Articular chondrocyte of knee joint (primary cell): Measurements from ENCODE around the gene THAP11. TPM values are rescaled to one million over a fixed set of nuclear protein-coding genes. Genes with fewer than 3 reads are reported as not detected.

Source experiments
- small RNA-seq: library from RNA; depleted of rRNA; stranded (forward); fragments of <200 nt; gene quantifications from one replicate; pipeline ENCODE3, GENCODE V24; 2012
- total RNA-seq: library from RNA; depleted of rRNA; stranded (reverse); fragments of >200 nt; gene quantifications from 2 replicates; pipeline ENCODE4 v1.2.3, GENCODE V29; 2012

Gene THAP11
- total RNA-seq: 15.7 and 17.7 TPM in 2 replicates

DNA sequence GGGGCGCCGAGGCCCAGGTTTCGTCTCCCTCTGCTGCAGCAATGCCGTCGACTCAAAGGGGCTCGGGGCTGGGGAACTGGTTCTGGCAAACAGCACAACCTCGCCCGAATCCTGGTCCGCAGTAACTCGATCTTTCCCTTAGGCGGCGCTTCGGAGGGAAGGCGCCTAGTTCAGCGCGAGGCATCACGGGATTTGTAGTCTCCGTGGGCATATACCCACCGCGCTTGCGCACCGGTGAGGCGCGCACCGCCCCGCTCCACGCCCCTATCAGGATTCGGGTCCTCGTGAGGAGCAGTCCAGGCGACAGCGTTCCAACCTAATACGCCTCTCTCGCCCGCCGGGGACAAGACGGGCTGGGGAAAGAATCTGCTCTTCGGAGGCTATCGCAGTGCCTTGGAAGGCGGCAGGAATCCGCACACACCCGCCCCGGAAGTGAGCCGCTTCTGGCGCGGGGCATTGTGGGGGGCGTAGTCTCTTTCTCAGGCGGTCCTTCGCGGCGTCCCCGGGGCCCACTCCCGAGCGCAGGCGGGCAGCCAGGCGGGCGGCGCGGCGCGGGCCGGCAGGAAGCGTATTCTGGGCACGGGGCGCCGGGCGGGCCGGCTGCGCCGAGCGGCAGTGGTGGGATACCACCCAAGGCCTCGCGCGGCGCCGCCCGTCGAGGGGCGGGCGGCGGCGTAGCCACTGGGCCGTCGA lies at the start of gene THAP11:
Gene THAP11, plus strand, starts transcription at position 505 of the 693 bp plus-strand sequence. CDS start 235 bp downstream, outside the sequence.

DNA sequence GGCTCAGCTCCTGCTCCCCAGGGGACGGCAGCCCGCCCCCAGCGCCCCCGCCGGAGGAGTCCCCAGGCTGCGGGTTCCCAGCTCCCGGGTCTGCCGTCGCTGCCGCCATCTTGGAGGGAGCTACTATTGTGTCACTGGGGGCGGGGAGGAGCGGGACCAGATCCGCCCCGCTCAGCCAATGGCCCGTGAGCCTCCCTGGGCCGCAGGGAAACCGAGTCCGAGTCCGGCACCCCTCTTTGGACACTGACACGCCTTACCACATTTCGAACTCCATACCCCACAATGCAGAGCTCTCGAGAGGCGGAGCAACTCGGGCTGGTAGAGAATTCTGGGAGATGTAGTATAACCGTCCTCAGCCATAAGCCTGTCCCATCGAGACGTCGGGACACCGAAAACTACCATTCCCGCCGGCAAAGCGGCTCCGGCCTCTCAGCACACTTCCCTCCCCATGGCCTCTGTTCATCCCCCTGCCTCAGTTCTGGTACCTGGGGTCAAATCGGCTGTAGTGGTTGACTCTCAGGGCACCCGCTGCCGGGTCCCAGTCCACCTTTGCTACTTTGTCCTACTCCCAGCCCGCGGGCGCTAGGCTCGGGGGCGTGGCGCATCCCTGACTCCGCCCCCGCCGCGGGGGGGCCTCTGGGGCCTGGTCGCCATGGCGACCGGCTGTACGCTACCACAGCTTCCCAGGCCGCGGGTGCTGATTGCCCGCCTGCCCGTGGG lies 35.5 kb upstream of the THAP11 start, which contains the start of the genes RANBP10 and TSNAXIP1:
Gene RANBP10, minus strand, starts transcription at position 133 of the 720 bp plus-strand sequence. Its CDS starts 24 bp downstream, at position 109.
Gene TSNAXIP1, plus strand, starts transcription at position 462 of the 720 bp plus-strand sequence. CDS start 261 bp downstream, outside the sequence.

DNA sequence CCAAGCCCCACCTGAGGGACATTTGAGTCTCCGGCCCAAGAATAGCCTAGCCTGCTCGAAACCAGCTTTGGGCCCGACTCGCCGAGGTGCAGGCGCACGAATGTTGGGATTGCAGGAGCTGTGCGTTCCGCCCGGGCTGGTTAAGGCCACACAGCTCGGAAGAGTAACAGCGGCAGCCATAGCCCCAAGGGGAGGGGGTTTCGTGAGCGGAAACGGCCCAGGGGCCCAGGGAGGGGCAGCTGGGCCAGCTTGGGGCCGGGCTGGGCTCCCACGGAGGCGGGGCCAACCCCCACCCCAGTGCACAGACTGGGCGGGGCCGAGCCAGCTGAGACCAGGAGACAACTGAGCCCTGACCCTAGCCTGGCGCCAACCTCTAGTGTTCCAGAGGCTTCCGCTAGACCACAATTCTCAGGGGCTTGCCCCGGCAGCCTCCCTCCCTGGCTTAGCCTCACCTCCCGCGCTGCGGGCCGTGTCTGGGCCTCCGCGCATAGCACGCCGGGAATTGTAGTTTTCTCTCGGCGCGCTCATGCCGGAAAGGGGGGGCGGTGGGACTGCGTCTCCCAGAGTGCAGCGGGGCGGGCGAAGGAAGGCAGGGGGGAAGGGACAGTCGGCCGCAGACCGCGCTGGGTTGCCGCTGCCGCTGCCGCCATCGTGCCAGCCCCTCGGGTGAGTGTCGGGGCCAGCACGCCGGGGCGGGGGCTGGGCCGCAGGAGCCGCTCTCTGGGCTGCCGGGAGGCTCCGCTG lies 4.4 kb downstream of the THAP11 start, which contains the start of gene NUTF2:
Gene NUTF2, plus strand, starts transcription at position 614 of the 744 bp plus-strand sequence. CDS start 18,198 bp downstream, outside the sequence.

DNA sequence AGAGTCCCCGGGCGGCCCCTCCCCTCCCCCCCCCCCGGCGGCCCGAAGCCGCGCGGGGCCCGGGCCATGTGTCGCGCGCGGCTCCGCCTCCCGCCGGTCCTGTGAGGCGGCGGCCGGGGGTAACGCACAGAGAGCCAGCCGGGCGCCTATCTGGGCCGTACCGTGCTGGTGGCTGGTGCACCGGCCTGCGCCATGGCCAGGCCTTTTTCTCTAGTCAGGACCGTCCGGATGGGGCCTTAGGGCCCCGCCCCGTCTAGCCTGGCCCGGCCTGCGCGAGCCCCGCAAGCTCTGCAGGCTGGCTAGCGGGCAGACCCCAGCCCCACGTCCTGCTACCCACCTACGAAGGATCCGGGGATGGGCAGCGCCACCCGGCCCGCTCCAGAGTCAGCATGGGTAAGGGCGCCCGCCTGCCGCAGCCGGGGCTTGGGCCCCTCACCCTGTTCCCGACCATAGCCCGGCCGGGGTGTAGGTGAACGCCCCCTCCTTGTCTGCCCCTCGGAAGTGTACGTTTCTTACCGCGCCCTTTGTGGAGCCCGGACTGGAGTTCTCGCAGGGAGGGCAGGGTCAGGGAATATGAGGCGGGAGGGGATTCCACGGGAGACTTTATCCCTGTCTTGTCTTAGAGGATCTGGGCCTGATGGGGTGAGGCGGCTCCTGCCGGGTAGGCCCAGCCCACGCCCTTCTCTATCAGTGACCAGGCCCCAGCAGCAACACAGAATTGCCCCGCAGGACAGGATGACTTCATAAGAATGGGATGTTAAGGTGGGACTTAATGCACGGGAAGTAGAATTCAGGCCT lies 5.1 kb downstream of the THAP11 start, which contains the start of gene CENPT:
Gene CENPT, minus strand, starts transcription at position 630 of the 798 bp plus-strand sequence. CDS start 13,834 bp downstream, outside the sequence.

DNA sequence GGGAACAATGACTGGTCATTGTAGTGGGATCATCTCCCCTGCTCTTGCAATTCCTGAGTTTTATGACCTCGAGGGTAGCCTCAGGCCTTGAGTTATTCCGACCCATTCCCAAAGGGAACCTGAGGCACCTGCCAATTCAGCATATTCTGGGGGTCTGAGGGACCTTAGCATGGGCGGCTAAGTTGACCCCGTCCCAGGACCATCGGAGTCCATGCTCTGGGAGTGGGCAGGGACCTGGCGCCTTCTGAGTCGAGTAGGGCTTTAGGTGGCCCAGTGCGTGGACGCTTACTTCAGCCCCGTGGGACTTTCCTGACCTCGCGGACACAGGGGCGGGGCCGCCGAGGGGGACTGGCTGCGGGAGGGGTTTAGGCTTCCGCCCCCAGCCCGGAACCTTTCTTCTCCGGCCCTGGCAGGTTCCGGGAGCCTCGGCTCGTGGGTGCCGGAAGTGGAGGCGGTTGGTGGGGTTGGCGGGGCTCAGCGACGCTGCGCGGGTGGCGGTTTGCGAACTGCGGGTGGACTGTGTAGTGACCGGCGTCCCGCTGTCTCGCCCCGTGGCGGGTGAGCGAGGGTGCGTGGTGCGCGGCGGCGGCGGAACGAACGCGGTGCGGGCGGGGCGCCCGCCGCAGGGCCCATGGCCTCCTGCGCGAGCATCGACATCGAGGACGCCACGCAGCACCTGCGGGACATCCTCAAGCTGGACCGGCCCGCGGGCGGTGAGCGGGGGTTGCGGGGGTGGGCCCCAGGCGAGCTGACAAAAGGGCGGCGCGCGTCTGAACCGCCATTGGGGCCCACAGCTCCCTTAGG lies 30.7 kb downstream of the THAP11 start, which contains the start of gene EDC4:
Gene EDC4, plus strand, starts transcription at position 422 of the 804 bp plus-strand sequence. Its CDS starts 210 bp downstream, at position 632.

DNA sequence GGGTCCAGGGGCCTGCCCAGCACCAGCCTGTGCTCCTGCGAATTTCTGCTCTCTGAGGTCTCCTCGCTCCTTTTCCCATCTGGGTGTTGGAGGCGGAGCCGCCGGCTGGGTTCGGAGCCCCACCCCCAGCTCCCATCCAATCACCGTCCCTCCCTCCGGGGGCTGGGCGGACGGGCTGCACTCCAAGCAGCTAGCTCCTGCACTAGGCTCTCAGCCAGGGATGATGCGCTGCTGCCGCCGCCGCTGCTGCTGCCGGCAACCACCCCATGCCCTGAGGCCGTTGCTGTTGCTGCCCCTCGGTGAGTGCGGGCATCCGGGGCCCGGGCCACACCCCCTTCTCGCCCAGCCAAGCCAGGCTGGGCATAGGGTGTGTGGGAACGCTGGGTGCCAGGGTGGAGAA lies 42.6 kb downstream of the THAP11 start, which contains the start of gene NRN1L:
Gene NRN1L, plus strand, starts transcription at position 202 of the 400 bp plus-strand sequence. Its CDS starts 19 bp downstream, at position 221.

DNA sequence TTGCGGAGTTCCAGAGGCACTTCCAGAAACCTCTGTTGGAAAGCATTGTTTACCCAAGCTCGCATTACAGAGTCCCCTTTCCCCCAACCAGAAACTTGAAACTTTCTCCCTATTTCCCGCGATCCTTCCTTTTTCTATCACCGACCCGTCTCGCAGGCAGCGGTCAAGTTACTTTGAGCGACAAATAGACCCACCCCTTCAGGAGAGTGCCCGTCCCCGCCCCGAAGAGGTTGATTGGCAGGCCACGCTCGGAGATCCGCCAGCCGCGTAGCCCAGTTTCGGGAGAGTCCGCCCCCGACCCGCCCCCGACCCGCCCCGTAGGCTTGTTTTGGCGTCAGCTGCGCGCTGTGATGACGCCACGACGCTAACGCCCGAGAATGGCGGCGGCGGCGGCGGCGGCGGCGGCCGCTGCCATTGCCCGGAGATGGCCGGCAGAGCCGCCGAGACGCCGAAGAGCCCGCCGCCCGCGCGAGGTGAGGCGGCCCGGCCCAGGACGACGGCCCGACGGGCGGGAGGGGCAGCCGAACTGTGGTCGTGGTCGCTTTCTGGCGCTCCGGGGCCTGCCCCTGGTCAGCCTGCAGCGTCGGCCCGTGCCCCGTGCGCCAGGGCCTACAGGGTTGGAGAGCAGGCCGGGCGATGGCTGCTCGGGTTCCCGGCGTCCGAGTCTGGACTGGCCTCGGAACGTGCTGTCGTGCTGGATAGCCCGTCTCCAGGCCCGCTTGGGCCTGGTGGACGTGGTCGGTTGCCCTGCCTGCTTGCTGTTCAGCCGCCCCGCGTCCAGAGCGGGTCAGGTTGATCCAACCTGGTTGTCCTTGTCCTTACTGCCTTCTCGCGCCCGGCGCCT lies 51.0 kb downstream of the THAP11 start, which contains the start of gene PSKH1:
Gene PSKH1, plus strand, starts transcription at position 356 of the 844 bp plus-strand sequence. CDS start 15,496 bp downstream, outside the sequence.

Small RNA genes lying within 50 kb of the gene (small RNA-seq; reads per million reads assigned to genes)
- gene AC040162.2 (not detected), gene NRN1L (not detected)

Other genes starting within 250 kb of the THAP11 start
- 0.11 and 0.13 TPM in 2 replicates for gene CARMIL2, start 197.2 kb upstream of the THAP11 start, total RNA-seq
- gene ACD, start 182.1 kb upstream of the THAP11 start, total RNA-seq: 13.2 and 15.8 TPM in 2 replicates
- gene PARD6A, start 181.4 kb upstream of the THAP11 start, total RNA-seq: 0.78 and 0.86 TPM in 2 replicates
- gene ENKD1, start 175.6 kb upstream of the THAP11 start, total RNA-seq: 12.0 and 13.5 TPM in 2 replicates
- 2.9 and 3.9 TPM in 2 replicates for gene C16orf86, start 175.5 kb upstream of the THAP11 start, total RNA-seq
- gene GFOD2, start 123.0 kb upstream of the THAP11 start, total RNA-seq: 11.6 and 12.6 TPM in 2 replicates
- gene RANBP10, start 35.8 kb upstream of the THAP11 start, total RNA-seq: 4.8 and 6.9 TPM in 2 replicates
- 1.2 and 2.1 TPM in 2 replicates for gene TSNAXIP1, start 35.4 kb upstream of the THAP11 start, total RNA-seq
- 96.1 and 188 TPM in 2 replicates for gene NUTF2, start 4.6 kb downstream of the THAP11 start, total RNA-seq
- 21.3 and 25.9 TPM in 2 replicates for gene CENPT, start 5.4 kb downstream of the THAP11 start, total RNA-seq
- 35.5 and 39.6 TPM in 2 replicates for gene EDC4, start 30.7 kb downstream of the THAP11 start, total RNA-seq
- gene NRN1L, start 42.6 kb downstream of the THAP11 start, total RNA-seq: 0.32 TPM in 1 of 2 replicates, not detected in the other
- gene PSKH1, start 50.9 kb downstream of the THAP11 start, total RNA-seq: 15.2 and 15.4 TPM in 2 replicates
- gene CTRL, start 89.5 kb downstream of the THAP11 start, total RNA-seq: 0.13 and 0.32 TPM in 2 replicates
- 33.1 and 37.9 TPM in 2 replicates for gene PSMB10, start 94.5 kb downstream of the THAP11 start, total RNA-seq
- 5.1 and 7.3 TPM in 2 replicates for gene LCAT, start 101.8 kb downstream of the THAP11 start, total RNA-seq
- gene SLC12A4, start 126.3 kb downstream of the THAP11 start, total RNA-seq: 50.7 and 54.7 TPM in 2 replicates
- not detected in 2 replicates for gene DPEP3, start 138.2 kb downstream of the THAP11 start, total RNA-seq
- gene DPEP2, start 157.2 kb downstream of the THAP11 start, total RNA-seq: not detected in 2 replicates
- gene DPEP2NB, start 173.6 kb downstream of the THAP11 start, total RNA-seq: not detected in 2 replicates
- gene DDX28, start 180.9 kb downstream of the THAP11 start, total RNA-seq: 8.5 and 8.9 TPM in 2 replicates
- 10.5 and 13.2 TPM in 2 replicates for gene DUS2, start 181.0 kb downstream of the THAP11 start, total RNA-seq
- 32.3 and 39.0 TPM in 2 replicates for gene NFATC3, start 243.1 kb downstream of the THAP11 start, total RNA-seq